ENCODE measurements around the gene UST. TPM values are rescaled to one million over a fixed set of nuclear protein-coding genes. Genes with fewer than 3 reads are reported as not detected.

The UST gene
- total RNA-seq, 1 experiment from 2014 or later: 6.1 TPM

DNA sequence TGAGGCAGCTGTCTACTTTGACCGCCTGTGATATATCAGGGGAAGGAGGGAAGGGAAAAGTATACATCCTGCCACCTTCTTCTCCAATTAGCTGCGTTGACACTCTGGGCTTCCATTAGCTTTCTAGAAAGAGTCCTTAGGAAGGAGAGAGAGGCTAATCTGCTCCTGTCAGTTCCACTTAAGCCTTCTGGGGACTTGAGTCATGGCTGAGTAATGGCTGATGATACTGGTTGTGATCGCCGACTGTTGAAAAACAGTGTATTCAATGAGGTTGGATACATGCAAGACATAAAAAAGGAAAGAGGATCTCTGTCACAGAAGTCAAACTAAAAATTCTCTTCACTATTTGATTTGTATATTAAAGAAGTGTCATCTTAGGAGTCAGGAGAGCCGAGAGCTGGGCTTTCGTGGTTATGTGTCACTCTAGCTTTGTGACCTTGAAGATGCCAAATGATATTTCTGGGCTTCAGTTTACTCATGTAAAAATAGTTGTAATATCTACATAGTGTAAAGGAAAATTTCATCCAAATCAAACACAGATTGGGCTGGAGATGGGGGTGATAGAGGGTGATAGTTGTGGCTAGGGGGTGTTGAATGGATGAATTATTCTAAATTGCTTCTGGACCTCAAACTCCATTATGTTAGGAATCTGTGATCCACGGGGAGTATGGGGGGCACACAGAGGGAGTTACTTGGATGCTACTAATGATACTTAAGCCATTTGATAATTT, 189.0 kb downstream of the UST start (continued):
- no peak for TF ChIP-seq YY1 (IDR thresholded peaks at IDR 0.05; ENCODE audit: extremely low read depth, insufficient replicate concordance, low read depth, low read length)
- no peak for TF ChIP-seq EGR1 (IDR thresholded peaks at IDR 0.05; ENCODE audit: low read depth)

DNA sequence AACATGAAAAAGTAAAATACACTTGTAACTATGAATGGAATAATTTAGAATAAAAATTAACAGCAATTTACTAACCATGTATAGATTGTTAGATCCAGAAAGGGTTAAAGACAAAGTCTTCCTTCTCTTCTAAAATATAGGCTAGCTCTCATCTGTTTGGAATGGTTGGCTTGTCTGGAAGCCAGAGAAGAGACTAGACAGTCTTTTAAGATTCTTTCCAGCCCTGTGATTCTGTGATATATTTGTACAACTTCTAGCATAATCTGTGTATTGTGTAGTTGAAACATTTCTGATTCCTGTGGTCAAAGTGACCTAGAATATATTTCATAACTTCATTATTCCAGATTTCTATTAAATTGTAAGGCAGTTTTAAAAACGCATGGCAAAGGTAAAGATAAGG, 196.6 kb downstream of the UST start:
- POLR2A ChIA-PET: no interaction called here

More for the DNA sequence above, 196.6 kb downstream of the UST start:
- H3K4me1 ChIP-seq (ENCODE audit: control insufficient read depth in 1 of 2, insufficient read depth in 2 of 2, low read length in 2 of 2): 0 out of 4 replicates have a peak, but pooled peaks cover 0 to 2% of the 10 kb centered on the region in 2 experiments
- TF ChIP-seq, protein P1, sequence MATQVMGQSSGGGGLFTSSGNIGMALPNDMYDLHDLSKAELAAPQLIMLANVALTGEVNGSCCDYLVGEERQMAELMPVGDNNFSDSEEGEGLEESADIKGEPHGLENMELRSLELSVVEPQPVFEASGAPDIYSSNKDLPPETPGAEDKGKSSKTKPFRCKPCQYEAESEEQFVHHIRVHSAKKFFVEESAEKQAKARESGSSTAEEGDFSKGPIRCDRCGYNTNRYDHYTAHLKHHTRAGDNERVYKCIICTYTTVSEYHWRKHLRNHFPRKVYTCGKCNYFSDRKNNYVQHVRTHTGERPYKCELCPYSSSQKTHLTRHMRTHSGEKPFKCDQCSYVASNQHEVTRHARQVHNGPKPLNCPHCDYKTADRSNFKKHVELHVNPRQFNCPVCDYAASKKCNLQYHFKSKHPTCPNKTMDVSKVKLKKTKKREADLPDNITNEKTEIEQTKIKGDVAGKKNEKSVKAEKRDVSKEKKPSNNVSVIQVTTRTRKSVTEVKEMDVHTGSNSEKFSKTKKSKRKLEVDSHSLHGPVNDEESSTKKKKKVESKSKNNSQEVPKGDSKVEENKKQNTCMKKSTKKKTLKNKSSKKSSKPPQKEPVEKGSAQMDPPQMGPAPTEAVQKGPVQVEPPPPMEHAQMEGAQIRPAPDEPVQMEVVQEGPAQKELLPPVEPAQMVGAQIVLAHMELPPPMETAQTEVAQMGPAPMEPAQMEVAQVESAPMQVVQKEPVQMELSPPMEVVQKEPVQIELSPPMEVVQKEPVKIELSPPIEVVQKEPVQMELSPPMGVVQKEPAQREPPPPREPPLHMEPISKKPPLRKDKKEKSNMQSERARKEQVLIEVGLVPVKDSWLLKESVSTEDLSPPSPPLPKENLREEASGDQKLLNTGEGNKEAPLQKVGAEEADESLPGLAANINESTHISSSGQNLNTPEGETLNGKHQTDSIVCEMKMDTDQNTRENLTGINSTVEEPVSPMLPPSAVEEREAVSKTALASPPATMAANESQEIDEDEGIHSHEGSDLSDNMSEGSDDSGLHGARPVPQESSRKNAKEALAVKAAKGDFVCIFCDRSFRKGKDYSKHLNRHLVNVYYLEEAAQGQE (IDR thresholded peaks at IDR 0.05; ENCODE audit: low read depth): no peak
- DNase-seq (ENCODE audit: low read depth, low spot score) (no peak), ATAC-seq (no peak)
- intact Hi-C loops (cut with micrococcal nuclease): no loop called here
- H3K9ac ChIP-seq (ENCODE audit: low read length): no peak overlapping the region
- H3K79me2 ChIP-seq (ENCODE audit: insufficient read depth, low read length): no peaks in the 10 kb centered on the region
- no peak overlapping the region for H3K4me3 ChIP-seq (replicated peaks in 1 of 2; ENCODE audit: low read depth in 1 of 2, low read length in 2 of 2)
- H3K27ac ChIP-seq (ENCODE audit: low read depth, low read length): no peak overlapping the region
- H3K9me3 ChIP-seq (ENCODE audit: control insufficient read depth in 1 of 2, insufficient read depth in 1 of 2, low read depth in 1 of 2, low read length in 2 of 2): no peaks in the 10 kb centered on the region
- H3K36me3 ChIP-seq (ENCODE audit: control insufficient read depth in 1 of 2, insufficient read depth in 2 of 2, low read length in 2 of 2): no peaks in the 10 kb centered on the region
- H3K4me2 ChIP-seq (ENCODE audit: low read length): no peak overlapping the region
- no peaks in the 10 kb centered on the region for H3K27me3 ChIP-seq (ENCODE audit: insufficient read depth, low read length)
- RAD21 ChIA-PET (ENCODE audit: low non-redundant PET in 1 of 2, low total read pairs in 2 of 2, uncharacterized antibody in 2 of 2, unreplicated experiment in 2 of 2): no interaction called here
- H4K20me1 ChIP-seq (ENCODE audit: insufficient read depth): no peaks in the 10 kb centered on the region
- H3K9me2 ChIP-seq (ENCODE audit: insufficient read depth): no peaks in the 10 kb centered on the region
- H2AFZ ChIP-seq (ENCODE audit: low read depth, low read length, poor library complexity, severe bottlenecking): no peak overlapping the region
- no TSS peak for BruUV-seq (replicated peaks)
- CTCF ChIA-PET: interaction anchor here (5.8 kb wide), 1 partner anchor 365 kb away, joined by 31 read pairs; no protein-coding TSS in a partner anchor
